GM10847 (cell line): ENCODE data around the gene STX8.

Experiments
- POLR2A ChIP-seq: IDR thresholded peaks from 2 replicates; pipeline ENCODE4 v1.6.1; 2011; ENCODE audit not compliant: insufficient read length; ENCODE audit errors: extremely low read depth

Gene STX8

DNA sequence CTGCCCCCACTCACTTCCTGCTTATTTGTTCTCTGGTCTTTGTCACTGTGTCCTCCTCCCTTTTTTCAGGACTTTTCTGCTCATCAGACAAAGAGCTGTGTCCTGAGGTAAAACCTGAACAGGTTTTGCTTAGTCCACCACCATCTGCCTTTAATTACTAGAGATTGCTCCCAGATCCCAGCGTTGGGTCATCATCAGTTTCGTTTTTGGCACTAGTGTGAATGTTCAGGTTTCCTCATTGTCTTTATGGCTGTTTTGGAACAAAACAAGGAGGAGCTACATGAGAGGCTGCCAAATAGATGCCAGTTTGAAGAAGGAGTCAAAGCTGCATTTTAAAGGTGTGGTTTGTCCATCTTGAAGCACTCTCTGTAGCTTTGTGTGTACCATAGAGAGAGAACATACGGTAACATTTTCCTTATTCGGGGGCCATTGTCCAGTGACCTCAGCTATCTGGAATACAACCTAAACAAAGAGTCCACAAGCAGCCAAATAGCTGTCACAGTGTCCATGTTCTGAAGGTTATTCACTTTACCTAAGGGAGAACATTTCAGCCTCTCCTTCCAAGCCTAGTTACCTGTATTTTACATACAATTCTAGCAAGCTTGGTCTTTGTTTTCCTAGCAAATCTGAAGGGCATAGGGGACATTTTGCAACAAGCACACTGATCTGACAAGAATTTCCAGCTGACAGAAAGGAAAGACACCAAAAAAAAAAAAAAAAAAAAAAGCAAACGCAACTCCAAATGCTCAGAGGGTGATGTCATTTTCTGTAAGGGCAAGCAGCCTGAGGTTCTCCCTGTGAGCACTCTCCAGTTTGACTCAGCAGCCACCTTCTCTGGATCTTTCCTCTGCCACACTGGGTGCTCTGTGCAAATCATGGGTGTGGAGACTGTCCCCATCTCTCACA, 358.2 kb downstream of the STX8 start:
- TF ChIP-seq POLR2A = no peak

DNA sequence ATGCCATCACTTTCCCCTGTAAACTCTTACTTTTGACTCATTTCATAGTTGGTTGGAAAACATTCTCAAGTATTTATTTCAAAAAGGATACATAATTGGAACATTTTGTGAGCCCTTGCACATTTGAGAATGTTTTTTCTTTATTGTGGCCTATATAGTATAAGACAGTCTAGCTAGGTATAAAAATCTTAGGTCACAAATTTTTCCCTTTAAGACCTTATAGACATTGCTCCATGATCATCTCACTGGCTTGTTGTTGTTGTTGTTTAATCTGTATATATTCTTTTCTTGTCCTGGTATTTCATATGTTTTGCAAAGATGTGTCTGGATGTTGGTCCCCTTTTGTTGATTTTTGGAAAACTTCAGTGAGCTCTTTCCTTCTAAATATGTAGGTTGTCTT, 360.2 kb downstream of the STX8 start:
- TF ChIP-seq POLR2A = no peak

DNA sequence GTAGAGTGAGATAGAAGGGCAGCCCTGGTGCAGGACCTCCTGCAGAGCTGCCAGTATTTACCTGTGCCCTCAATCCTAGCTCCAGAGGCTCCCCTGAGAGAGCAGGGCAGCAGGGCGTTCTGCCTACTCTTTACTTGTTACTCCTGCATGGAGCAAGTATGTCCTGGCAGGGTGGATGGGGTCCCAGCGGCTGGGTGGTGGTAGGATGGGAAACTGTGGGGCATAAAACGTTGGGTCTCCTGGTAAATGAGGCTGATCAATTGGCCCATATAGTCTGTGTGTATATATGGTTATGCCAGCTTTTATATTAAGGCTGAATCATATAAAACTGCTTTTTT, 362.3 kb downstream of the STX8 start:
- TF ChIP-seq POLR2A = no peak

DNA sequence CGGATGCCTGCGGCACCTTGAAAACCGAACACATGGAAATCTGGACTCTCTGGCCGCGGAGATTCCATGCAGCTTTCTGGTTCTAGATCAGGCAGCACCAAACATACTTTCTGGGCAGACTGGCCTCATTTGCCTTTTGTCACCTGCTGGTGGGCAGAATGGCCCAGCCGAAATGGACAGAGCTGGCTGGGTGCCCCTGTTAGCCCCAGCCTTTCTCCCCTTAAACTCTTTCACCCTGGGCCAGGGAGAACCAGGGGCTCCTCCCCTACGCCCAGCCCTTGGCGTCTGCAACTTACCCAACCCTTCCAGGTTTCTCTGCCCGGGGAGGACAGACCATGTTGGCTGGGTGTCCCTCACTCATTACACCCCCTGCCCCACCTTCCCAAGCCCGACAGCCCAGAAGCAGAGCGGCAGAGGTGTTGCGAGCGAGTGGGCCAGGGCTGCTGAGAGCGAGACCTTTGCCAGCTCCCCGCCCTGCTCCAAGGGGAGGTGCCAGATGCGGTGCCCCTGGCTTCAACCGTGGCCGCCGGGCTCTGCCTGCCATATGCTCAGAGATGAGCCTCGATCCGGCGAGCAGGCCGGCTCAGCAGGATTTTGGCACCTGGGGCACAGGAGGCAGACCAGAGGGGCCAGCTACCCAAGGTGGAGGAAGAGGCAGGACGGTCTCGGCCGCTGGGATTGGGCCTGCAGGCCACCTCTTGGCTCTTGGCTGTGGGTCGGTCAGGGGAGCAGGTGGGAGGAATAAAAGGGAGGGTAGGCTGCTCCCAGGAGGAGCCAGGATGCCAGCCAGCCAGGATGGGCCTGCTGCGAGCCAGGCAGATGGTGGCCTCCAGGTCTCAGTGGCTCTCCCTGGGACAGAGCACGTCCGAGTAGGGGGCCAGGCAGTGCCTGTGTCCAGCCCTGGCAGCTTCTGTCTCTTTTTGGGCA, 363.0 kb downstream of the STX8 start:
- no peak for TF ChIP-seq POLR2A

DNA sequence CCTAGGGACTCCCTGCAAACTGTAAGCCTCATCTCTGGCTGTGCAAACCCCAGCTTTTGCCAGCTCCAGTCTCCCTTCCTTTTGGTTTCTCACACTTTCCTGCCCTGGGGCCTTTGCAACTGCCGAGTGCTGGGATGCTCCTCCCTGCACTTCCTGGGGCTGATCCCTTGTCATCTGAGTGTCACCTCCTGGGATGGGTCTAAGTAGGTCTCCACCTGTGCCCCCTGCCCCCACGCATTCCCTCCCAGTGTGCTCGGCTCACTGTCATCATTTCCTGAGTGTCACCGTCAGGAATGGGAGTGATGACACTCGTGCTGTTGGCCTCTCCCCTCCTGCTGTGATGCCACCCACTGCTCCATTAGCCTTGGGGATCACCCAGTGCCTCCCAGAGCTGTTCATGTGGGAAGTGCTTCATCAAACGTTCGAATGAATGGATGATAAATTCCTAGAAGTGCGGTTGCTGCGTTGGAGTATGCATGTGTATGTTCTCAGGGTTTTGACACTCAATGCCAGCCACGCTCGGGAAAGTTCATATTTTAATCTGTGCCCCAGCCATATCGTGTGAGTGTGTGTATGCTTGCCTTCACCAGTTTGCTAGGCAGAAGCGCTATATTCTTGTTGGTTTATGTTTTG, 364.4 kb downstream of the STX8 start:
- no peak for TF ChIP-seq POLR2A

DNA sequence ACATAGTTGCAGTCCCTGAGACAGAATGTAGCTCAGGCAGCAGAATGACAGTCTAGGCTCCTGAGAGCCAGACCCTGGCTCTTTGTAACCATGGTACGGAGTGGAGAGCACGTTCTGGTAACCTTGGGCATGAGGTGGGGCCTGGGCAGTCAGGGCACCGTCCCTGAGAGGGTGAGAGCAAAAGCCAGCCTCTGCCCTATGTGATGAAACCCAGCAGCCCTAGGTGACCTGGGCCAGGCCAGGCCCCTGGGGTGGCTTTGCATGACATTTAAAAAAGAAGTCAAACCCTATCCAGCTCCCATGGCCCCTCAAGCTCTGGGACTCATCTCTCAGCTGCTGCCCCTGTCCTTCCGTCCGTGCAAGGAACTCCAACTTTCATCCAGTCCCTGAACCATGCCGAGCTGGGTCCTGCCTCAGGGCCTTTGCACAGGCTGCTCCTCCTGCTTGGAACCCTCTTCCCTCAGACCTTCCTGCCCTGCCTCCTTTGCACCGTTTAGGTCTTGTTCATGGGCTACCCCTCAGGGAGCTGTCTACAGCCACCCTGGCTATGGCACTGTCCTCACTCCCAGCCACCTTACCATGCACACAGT, 365.7 kb downstream of the STX8 start:
- TF ChIP-seq POLR2A = no peak

DNA sequence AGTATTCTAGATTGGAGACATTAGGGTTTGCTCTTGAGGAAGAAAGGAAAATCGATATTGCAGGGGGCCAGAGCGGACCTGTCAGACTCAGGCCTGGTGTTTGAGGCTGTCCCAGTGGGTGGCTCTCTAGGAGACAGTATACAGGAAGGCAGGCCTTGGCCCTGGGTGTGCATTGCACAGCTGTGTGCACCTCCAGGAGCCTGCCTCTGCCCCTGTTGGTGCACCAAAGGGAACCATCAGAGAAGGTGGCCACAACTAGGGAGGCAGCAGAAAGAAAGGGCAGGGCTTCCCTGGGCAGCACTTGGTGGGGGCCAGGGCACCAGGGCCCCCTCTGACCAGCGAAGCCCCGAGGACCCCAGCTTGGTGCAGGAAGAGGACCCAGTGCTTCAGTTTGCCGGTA, 366.3 kb downstream of the STX8 start:
- TF ChIP-seq POLR2A = no peak

DNA sequence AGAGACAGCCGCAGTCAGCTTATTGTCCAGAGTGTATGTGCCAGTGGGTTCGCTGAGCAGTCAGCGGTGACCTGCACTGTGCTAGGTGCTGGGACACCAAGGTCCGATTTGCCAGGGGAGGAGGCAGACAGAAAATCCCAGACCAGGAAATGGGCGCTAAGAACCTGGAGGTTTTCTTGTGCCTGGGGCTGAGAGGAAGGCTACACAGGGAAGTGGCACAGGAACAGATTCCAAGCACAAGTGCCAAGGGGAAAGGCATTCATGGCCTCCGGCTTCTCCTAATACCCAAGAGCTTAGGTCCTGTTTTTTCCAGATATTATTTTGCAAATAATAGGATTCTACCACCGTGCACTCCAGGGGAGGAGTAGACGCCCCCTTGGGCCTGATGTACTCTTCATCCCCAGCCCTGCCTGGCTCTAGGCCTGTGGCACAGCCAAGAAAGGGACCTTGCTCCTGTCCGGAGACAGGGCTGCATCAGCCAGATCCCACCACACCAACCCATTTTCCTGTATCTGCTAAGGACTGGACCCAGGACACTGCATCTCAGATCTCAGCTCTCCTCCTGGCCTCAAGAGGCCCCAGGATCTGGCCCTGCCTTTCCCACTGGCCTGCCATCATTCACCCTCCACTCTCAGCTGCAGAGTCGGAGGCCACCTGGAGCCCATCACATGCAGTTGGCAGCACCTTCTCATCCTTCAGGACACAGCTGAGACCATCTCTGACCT, 367.1 kb downstream of the STX8 start:
- no peak for TF ChIP-seq POLR2A

DNA sequence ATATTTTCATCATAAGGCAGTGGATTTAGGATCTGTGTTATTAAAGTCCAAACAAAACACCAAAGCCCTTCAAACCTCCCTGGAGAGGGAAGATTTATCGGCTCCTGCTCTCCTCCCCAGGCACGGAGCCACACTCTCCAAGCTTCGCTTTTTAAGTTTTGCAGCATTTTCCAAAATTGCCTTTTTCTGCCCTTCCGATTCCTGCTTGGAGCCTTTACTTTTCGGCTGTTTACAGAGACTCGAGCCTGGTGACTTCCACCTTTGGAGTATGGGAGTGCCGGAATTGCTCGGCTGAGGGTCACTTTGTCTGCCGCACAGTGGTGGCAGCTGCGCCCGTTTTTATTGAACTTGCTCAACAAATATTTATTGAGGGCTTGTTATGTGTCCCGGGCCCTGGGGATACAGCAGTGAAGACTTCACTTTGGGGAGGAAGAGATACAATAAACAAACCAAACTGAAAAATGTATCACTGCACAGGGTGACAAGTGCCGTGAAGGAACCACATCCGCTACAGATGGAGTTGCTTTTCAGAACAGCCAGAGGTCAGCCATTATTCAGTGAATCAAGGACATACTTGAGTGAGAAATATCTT, 368.8 kb downstream of the STX8 start:
- TF ChIP-seq POLR2A = no peak

DNA sequence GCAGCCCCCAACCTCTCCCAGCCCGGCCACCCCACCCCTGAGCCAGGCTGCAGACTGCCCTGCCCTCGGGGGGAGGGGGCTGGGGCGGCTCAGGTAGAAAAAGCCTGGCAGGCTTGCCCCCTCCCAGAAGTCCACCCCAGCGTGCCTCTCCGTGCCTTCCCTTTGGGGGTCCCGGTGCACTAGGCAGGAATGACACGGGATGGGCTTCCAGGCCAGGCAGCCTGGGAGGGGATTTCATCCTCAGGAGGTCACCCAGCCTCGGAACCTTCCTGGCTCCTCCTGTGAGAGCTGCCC, 369.3 kb downstream of the STX8 start:
- no peak for TF ChIP-seq POLR2A

DNA sequence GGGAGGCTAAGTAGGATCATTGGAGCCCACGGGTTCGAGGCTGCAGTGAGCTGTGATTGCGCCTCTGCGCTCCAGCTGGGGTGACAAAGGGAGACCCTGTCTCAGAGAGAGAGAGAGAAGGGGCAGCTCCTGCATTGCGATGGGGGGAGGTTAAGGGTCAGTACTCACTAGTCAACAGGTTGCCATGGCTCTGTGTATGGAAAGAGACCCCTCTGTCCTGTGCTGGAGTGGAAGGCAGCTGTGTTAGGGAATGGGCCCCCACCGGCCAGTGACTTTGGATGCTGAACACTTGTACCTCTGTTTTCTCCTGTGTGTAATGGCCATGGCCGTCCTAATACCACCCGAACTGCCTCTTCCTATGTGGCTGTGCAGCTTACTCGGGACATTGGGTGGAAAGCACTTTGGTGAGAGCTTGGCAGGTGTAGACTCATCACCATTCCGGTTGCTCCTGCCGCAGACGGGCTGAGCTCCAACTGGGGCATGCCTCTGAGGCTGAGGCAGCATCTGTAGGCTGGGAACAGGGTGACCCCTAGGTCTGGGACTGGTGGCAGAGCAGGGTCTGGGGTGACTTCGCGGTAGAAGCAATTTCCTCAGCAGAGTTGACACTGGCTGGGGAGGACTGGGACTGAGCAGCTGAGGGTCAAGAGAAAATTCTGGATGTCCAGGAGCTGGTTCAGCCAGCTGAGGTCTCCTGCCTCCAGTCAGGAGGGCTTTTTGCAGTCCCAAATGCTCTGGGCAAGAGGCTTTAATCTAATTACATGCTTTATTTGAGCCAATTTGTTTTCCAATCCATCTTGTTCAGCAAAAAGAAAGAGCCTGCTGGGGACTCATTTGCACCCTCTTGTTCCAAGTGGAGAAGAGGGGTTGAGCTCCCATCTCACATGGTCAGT, 369.9 kb downstream of the STX8 start:
- TF ChIP-seq POLR2A = no peak

DNA sequence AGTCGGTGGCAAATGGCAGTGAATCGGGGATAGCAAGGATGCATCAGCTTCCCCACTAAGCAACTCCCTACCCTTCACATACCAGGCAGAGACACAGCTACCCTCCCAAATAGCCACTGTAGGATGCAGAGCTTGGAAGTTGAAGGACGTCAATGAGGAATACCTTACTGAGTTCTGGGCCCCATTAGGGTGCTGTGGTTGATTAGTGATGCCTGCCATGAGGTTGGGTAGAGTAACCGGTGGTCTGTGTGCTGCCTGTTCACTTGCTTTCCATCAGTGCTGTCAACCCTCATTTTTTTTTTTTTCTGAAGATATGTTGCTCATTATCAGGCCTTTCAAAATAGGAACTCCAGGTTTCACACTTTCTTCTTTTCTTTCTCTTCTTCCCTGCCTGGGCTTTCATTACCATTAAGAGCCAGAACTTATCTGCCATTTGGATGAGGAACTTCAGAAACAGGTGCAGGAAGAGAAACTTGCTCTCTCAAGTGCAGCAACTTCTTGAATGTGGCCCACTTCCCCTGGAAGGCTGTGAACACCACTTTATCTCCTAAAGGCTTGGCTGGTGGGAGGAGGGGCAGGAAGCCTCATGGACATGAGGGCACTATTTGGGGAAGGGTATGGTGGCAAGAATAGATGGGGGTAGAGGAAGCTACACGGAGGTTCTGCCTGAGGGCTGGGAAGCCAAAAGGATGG, 370.8 kb downstream of the STX8 start:
- TF ChIP-seq POLR2A = no peak

DNA sequence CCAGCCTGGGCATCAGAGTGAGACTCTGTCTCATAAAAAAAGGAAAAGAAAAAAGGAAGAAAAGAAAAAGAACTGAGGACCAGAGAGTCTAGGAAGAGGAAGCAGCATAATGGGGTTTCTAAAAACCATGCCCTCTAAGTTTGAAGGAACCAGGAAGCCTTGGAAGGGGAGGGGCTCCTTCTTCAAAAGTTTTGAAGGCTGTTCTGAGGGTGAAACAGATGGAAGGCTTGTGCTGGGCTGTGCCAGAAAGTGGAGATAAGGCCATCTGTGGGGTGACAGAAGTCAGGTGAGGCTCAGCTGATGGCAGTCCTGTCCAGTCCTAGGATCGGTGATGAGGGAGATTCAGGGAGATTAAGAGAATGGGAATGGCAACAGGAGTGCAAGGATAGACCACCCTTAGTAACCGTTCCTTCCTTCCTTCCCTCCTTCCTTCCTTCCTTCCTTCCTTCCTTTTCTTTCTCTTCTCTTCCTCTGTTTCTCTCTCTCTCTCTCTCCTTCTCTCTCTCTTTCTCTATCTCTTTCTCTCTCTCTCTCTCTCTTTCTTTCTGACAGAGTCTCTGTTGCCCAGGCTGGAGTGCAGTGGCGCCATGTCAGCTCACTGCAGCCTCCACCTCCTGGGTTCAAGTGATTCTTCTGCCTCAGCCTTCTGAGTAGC, 371.7 kb downstream of the STX8 start:
- no peak for TF ChIP-seq POLR2A

DNA sequence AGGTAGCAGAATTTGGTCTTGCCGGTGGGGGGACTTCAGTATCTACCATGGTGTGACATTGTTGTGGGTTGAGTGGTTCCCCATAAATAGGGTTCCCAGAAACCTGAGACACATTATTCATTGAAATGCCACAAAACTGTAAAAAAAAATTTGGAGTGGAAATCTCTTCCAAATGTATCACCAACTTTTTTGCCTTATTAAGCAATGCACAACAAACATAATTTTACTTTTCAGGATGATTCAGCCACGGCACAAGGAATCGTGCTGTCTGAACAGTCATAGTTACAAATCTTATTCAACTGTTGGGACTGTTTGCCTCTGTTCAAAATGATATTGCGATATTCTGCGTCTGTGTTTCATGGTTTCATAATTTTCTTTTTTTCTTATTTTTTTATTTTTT, 373.1 kb downstream of the STX8 start:
- TF ChIP-seq POLR2A = no peak
